Caco-2 (cell line): Measurements from ENCODE around the gene SEZ6. TPM values are rescaled to one million over a fixed set of nuclear protein-coding genes. Genes with fewer than 3 reads are reported as not detected.

Experiments used
- BruUV-seq: library from RNA; stranded (reverse); fragments of 400-500 nt; replicated peaks from 2 replicates; lab custom pipeline; 2021; lab: Mats Ljungman, UMichigan
- CTCF ChIA-PET: fragments of 300-600 bp; sonication (Branson Sonifier 250); formaldehyde crosslinking; loops from one replicate; lab custom pipeline; 2022; ENCODE audit warnings: antibody characterized with exemption; lab: Charles Lee
- POLR2A ChIA-PET: fragments of 300-600 bp; sonication (Branson Sonifier 250); formaldehyde crosslinking; loops from one replicate; lab custom pipeline; 2022; ENCODE audit warnings: antibody characterized with exemption; lab: Charles Lee
- DNase-seq, 2 experiments: peaks; one replicate each; pipeline versions ENCODE4 v3.0.0 to v3.0.0-alpha.2; 2020 to 2022
- H3K27me3 ChIP-seq: replicated peaks from 2 replicates; pipeline ENCODE4 v1.6.0; 2011; ENCODE audit warnings: low read length; ENCODE audit not compliant: control insufficient read depth, insufficient read depth
- H3K36me3 ChIP-seq: 2 replicates; pipeline ENCODE4 v1.5.1; 2011; ENCODE audit warnings: low read length; ENCODE audit not compliant: control insufficient read depth, insufficient read depth
- H3K4me1 ChIP-seq: fragments of 250-450 bp; sonication (Bioruptor Pico); 2 replicates; pipeline ENCODE4 v1.5.1; 2020; ENCODE audit warnings: mild to moderate bottlenecking
- H3K4me3 ChIP-seq: 2 replicates; pipeline ENCODE4 v1.5.1; 2011; ENCODE audit warnings: low read depth, mild to moderate bottlenecking, control low read depth, low read length
- H3K9me3 ChIP-seq: fragments of 250-450 bp; sonication (Bioruptor Pico); 2 replicates; pipeline ENCODE4 v1.5.1; 2020; ENCODE audit warnings: mild to moderate bottlenecking, moderate library complexity
- H3K27ac Mint-ChIP-seq: one replicate; pipeline ENCODE4 v1.8.0; 2022; ENCODE audit warnings: mixed read lengths; ENCODE audit not compliant: unreplicated experiment
- H3K27me3 Mint-ChIP-seq: one replicate; pipeline ENCODE4 v1.8.0; 2022; ENCODE audit warnings: mixed read lengths; ENCODE audit not compliant: insufficient read depth, unreplicated experiment
- H3K36me3 Mint-ChIP-seq: one replicate; pipeline ENCODE4 v1.8.0; 2022; ENCODE audit warnings: mild to moderate bottlenecking, mixed read lengths; ENCODE audit not compliant: insufficient read depth, unreplicated experiment
- H3K4me1 Mint-ChIP-seq: one replicate; pipeline ENCODE4 v1.8.0; 2022; ENCODE audit warnings: low read depth, mixed read lengths; ENCODE audit not compliant: unreplicated experiment
- H3K4me3 Mint-ChIP-seq: one replicate; pipeline ENCODE4 v1.8.0; 2022; ENCODE audit warnings: mild to moderate bottlenecking, moderate library complexity, mixed read lengths; ENCODE audit not compliant: unreplicated experiment
- H3K9me3 Mint-ChIP-seq: one replicate; pipeline ENCODE4 v1.8.0; 2022; ENCODE audit warnings: mixed read lengths; ENCODE audit not compliant: unreplicated experiment
- intact Hi-C: fragments of 100-400 bp; cut with micrococcal nuclease; formaldehyde crosslinking; loops from one replicate; pipeline ENCODE4 v1.10.0; 2022; ENCODE audit not compliant: unreplicated experiment
- total RNA-seq: library from RNA; stranded (reverse); gene quantifications from 2 replicates; pipeline ENCODE4 v1.2.3, GENCODE V29; 2022
- TF ChIP-seq, protein P1 (sequence below), 2 experiments: fragments of 200-600 bp in 1 of 2; IDR thresholded peaks; 1 replicate in 1 of 2; 2 replicates in 1 of 2; pipeline versions ENCODE4 v1.5.1 to v1.8.0; 2011 to 2022; ENCODE audit warnings: antibody characterized with exemption in 1 of 2, control low read depth in 1 of 2, inconsistent platforms in 1 of 2, low read depth in 1 of 2, low read length in 1 of 2, mild to moderate bottlenecking in 1 of 2, moderate library complexity in 1 of 2; ENCODE audit not compliant: insufficient read depth in 1 of 2, severe bottlenecking in 1 of 2, unreplicated experiment in 1 of 2

SEZ6 gene
- total RNA-seq, 1 experiment from 2014 or later = not detected

DNA sequence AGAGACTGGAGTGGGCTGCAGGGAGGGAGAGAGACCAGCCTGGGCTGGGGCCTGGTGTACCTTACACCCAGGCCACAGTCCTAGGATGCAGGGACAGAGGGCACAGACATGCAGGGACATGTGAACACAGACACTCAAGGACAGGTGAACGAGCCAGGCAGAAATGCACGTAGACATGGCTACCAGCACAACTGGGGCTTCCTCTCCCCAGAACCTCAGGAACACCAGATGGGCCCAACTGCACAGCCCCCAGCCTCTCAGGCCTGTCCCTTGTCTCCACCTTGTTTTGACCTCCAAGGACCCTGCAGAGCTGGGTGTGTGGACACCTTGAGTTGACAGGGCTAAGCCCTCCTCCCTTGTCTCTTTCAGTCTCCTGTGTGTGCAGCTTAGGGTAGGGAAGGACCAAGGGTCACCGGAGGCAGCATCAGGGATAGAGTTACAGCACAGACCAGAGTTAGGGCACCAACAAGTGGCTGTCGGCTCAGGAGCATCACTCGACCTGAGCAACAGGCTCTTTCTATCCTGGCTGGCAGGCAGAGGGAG lies 9.2 kb downstream of the SEZ6 start:
- peaks cover 12% of the 10 kb centered on the region for H3K27me3 Mint-ChIP-seq
- H3K4me3 ChIP-seq = no peak overlapping the region

DNA sequence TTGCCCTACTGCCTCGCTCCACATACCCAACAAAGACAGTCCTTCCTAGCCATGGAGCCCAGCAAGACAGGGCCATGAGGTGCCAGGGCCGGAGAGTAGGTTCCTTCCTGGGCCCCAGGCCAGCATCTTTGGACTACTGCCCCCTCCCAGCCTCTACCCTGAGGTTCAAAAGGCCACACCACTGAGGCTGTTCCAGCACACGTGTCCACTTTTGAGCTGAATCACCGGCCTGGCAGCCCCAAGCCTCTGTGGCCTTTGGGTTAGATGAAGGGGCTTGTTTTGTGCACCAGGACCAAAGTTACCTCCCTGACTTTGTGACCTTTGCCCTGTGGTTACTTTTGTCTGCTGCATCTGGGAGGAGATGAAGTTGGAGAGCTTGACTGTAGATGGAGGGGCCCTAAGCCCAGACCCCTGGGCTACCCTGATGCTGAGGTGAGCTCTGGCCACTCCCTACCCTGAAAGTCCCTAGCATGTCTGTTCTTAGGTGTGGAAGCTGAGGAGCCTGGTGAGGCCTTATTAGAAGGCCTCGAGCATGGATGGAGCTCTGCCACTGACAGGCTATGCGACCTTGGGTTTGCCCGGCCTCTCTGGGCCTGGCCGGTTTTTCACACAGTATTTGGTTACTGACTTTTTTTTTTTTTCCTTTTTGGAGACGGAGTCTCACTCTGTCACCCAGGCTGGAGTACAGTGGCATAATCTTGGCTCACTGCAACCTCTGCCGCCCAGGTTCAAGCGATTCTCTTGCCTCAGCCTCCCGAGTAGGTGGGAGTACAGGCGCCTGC lies 12.0 kb downstream of the SEZ6 start:
- H3K27ac Mint-ChIP-seq = no peak overlapping the region
- H3K4me3 Mint-ChIP-seq = no peak overlapping the region
- no peaks in the 10 kb centered on the region for H3K9me3 Mint-ChIP-seq
- no peaks in the 10 kb centered on the region for H3K4me1 Mint-ChIP-seq
- no peaks in the 10 kb centered on the region; the same call in 1 of the 2 replicates for H3K4me1 ChIP-seq
- no peaks in the 10 kb centered on the region for H3K9me3 ChIP-seq
- no peak overlapping the region for H3K4me3 ChIP-seq
- TF ChIP-seq, protein P1, sequence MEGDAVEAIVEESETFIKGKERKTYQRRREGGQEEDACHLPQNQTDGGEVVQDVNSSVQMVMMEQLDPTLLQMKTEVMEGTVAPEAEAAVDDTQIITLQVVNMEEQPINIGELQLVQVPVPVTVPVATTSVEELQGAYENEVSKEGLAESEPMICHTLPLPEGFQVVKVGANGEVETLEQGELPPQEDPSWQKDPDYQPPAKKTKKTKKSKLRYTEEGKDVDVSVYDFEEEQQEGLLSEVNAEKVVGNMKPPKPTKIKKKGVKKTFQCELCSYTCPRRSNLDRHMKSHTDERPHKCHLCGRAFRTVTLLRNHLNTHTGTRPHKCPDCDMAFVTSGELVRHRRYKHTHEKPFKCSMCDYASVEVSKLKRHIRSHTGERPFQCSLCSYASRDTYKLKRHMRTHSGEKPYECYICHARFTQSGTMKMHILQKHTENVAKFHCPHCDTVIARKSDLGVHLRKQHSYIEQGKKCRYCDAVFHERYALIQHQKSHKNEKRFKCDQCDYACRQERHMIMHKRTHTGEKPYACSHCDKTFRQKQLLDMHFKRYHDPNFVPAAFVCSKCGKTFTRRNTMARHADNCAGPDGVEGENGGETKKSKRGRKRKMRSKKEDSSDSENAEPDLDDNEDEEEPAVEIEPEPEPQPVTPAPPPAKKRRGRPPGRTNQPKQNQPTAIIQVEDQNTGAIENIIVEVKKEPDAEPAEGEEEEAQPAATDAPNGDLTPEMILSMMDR (IDR thresholded peaks at IDR 0.05; ENCODE audit: insufficient read depth in 1 of 2, low read depth in 1 of 2, low read length in 1 of 2, severe bottlenecking in 1 of 2, unreplicated experiment in 1 of 2) = no peak
- H3K36me3 Mint-ChIP-seq = no peaks in the 10 kb centered on the region
- H3K27me3 ChIP-seq = no peaks in the 10 kb centered on the region; the same call in 1 of the 2 replicates
- ChIA-PET CTCF (interaction anchor here (0.6 to 1.2 kb wide), 4 partner anchors 28 to 267 kb away, joined by 3 to 7 read pairs (median 4); no protein-coding TSS in a partner anchor), POLR2A (interaction anchor here (0.6 kb wide), 2 partner anchors 38 to 123 kb away, joined by 3 read pairs; no protein-coding TSS in a partner anchor)
- H3K36me3 ChIP-seq = no peaks in the 10 kb centered on the region
- no peak for DNase-seq
- peaks cover 8% of the 10 kb centered on the region for H3K27me3 Mint-ChIP-seq
- BruUV-seq = no TSS peak
- intact Hi-C loops = no loop called here

More for the DNA sequence above, 9.2 kb downstream of the SEZ6 start:
- H3K27ac Mint-ChIP-seq = no peak overlapping the region
- H3K9me3 Mint-ChIP-seq = no peaks in the 10 kb centered on the region
- DNase-seq = no peak
- H3K9me3 ChIP-seq = no peaks in the 10 kb centered on the region
- no peaks in the 10 kb centered on the region; the same call in 1 of the 2 replicates for H3K27me3 ChIP-seq
- TF ChIP-seq, protein P1 (IDR thresholded peaks at IDR 0.05; ENCODE audit: insufficient read depth in 1 of 2, low read depth in 1 of 2, low read length in 1 of 2, severe bottlenecking in 1 of 2, unreplicated experiment in 1 of 2) = no peak
- intact Hi-C loops = no loop called here
- H3K36me3 ChIP-seq = no peaks in the 10 kb centered on the region
- H3K4me3 Mint-ChIP-seq = no peak overlapping the region
- H3K4me1 Mint-ChIP-seq = no peaks in the 10 kb centered on the region
- H3K4me1 ChIP-seq = no peaks in the 10 kb centered on the region; the same call in 1 of the 2 replicates
- H3K36me3 Mint-ChIP-seq = no peaks in the 10 kb centered on the region
- ChIA-PET POLR2A (interaction anchor here (0.7 kb wide), 1 partner anchor 285 kb away, joined by 6 read pairs; the partner anchor contains the start of gene PROCA1), CTCF (interaction anchor here (0.7 to 1.4 kb wide), 2 partner anchors 31 to 115 kb away, joined by 3 read pairs; no protein-coding TSS in a partner anchor)
- no TSS peak for BruUV-seq
